ENCODE measurements around the gene ANOS1. TPM values are rescaled to one million over a fixed set of nuclear protein-coding genes. Genes with fewer than 3 reads are reported as not detected.

The ANOS1 gene
- total and polyA plus RNA-seq, 2 of the 8 experiments (the other 6 are each of a cell fraction or from before 2014, with no cell fraction given) = 34.4 to 59.0 TPM

DNA sequence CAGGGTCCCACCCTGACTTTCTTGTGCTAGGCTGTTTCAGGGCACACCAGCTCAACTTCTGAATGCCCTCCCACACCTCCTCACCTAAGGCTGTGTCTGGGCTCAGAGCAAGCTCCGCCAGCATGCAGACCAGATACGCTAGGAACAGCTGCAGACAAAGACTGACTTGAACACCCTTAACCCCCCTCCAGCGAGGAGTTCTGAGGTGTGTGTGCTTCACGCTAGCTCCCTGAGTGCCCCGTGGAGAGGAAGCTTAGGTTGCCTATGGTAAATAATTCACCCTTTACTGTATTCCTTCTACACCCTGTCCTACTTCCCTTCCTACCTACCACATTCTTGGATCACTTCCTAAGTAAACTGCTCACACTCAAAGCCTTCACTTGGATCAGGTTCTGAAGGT is 152.3 kb downstream of the ANOS1 start:
- peak; percentile 36 for FAIRE-seq
- Histone ChIP-seq H2BK20ac (ENCODE audit: low read length) (no peak overlapping the region), H2AFZ (ENCODE audit: low read length) (no peak overlapping the region), H2BK12ac (ENCODE audit: low read depth, low read length) (no peak overlapping the region), H3K14ac (ENCODE audit: insufficient read length) (no peak overlapping the region), H3K23ac (ENCODE audit: insufficient read length) (no peak overlapping the region), H4K5ac (ENCODE audit: insufficient read length, low read depth, low read length) (no peak overlapping the region), H3K27ac (ENCODE audit: low read depth, low read length) (no peak overlapping the region), H3K4me3 (ENCODE audit: extremely low read depth in 1 of 4, insufficient read depth in 2 of 4, low read depth in 3 of 4, low read length in 4 of 4) (no peak overlapping the region), H2BK5ac (ENCODE audit: low read depth, low read length) (no peak overlapping the region), H3K4ac (replicated peaks; ENCODE audit: insufficient read length, low read depth, low read length) (no peak overlapping the region), H3K23me2 (ENCODE audit: low read depth, low read length) (no peaks in the 10 kb centered on the region), H2BK120ac (replicated peaks; ENCODE audit: low read depth, low read length) (no peak overlapping the region), H3K4me2 (ENCODE audit: insufficient read depth in 1 of 2, low read depth in 2 of 2, low read length in 2 of 2) (no peak overlapping the region), H3K79me2 (ENCODE audit: control insufficient read depth in 1 of 2, insufficient read depth in 2 of 2, low read length in 2 of 2) (no peaks in the 10 kb centered on the region), H2AK5ac (ENCODE audit: low read depth, low read length) (no peak overlapping the region), H4K8ac (ENCODE audit: extremely low read depth, insufficient read depth, low read length) (no peak overlapping the region), H2BK15ac (ENCODE audit: low read length) (no peak overlapping the region), H3K36me3 (ENCODE audit: control insufficient read depth in 2 of 4, insufficient read depth in 4 of 4, low read length in 3 of 4) (peaks cover 0 to under 1% (median 0%) of the 10 kb centered on the region in 4 experiments; a peak in 3 of 8 replicates), H3K18ac (ENCODE audit: extremely low read depth, low read length) (no peak overlapping the region), H3K4me1 (replicated peaks in 1 of 4; ENCODE audit: control insufficient read depth in 3 of 4, insufficient read depth in 4 of 4, low read length in 3 of 4) (no peaks in the 10 kb centered on the region), H3K9ac (replicated peaks in 1 of 4; ENCODE audit: extremely low read depth in 1 of 4, low read depth in 3 of 4, low read length in 3 of 4) (no peak overlapping the region), H3K27me3 (replicated peaks in 1 of 4; ENCODE audit: control insufficient read depth in 3 of 4, extremely low read depth in 1 of 4, insufficient read depth in 3 of 4, low read length in 3 of 4) (no peaks in the 10 kb centered on the region), H4K91ac (replicated peaks; ENCODE audit: insufficient read length, low read length) (no peak overlapping the region), H3K9me3 (ENCODE audit: insufficient read depth in 2 of 2, low read depth in 1 of 2, low read length in 1 of 2) (no peaks in the 10 kb centered on the region), H4K20me1 (replicated peaks in 1 of 2; ENCODE audit: control insufficient read depth in 1 of 2, insufficient read depth in 2 of 2, low read length in 2 of 2) (no peaks in the 10 kb centered on the region), H3K56ac (replicated peaks; ENCODE audit: insufficient read length, low read depth, low read length) (no peak overlapping the region), H3K79me1 (ENCODE audit: low read depth, low read length) (no peaks in the 10 kb centered on the region)
- CTCF ChIA-PET (ENCODE audit: partially characterized antibody) = no interaction called here
- DNase-seq (ENCODE audit: low read depth in 1 of 2, low spot score in 2 of 2) = no peak
- TF ChIP-seq GABPA (IDR thresholded peaks at IDR 0.05; ENCODE audit: borderline replicate concordance, insufficient read depth, low read length) (no peak), TAF7 (optimal IDR thresholded peaks at IDR 0.05; ENCODE audit: borderline replicate concordance, low read depth, low read length) (no peak), TBP (IDR thresholded peaks at IDR 0.05; ENCODE audit: low read depth, low read length) (no peak)
- WGBS, 2 experiments (ENCODE audit: extremely low coverage in 1 of 2, insufficient coverage in 1 of 2, insufficient read length in 1 of 2, insufficient replicate concordance in 2 of 2, low coverage in 1 of 2, low lambda C conversion rate in 2 of 2, missing lambda C conversion rate in 1 of 2) = 94% methylated on average over 5 of the region's 5 CpGs; no CpG with 5 or more reads in 1 of the 2 experiments
- POLR2A ChIA-PET (ENCODE audit: partially characterized antibody) = no interaction called here
